T follicular helper cell (primary cell): Measurements from ENCODE around the gene SLC39A9.

Source experiments
- DNase-seq: peaks from one replicate; pipeline ENCODE4 v3.0.0-alpha.2; 2020; ENCODE audit warnings: low read depth
- total RNA-seq, 2 experiments: gene quantifications; one replicate each; lab custom pipeline; 2026; lab: John Stamatoyannopoulos, UW

SLC39A9 gene, protein sequence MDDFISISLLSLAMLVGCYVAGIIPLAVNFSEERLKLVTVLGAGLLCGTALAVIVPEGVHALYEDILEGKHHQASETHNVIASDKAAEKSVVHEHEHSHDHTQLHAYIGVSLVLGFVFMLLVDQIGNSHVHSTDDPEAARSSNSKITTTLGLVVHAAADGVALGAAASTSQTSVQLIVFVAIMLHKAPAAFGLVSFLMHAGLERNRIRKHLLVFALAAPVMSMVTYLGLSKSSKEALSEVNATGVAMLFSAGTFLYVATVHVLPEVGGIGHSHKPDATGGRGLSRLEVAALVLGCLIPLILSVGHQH
- total RNA-seq: 79.5 to 120 reads per million in 2 experiments

DNA sequence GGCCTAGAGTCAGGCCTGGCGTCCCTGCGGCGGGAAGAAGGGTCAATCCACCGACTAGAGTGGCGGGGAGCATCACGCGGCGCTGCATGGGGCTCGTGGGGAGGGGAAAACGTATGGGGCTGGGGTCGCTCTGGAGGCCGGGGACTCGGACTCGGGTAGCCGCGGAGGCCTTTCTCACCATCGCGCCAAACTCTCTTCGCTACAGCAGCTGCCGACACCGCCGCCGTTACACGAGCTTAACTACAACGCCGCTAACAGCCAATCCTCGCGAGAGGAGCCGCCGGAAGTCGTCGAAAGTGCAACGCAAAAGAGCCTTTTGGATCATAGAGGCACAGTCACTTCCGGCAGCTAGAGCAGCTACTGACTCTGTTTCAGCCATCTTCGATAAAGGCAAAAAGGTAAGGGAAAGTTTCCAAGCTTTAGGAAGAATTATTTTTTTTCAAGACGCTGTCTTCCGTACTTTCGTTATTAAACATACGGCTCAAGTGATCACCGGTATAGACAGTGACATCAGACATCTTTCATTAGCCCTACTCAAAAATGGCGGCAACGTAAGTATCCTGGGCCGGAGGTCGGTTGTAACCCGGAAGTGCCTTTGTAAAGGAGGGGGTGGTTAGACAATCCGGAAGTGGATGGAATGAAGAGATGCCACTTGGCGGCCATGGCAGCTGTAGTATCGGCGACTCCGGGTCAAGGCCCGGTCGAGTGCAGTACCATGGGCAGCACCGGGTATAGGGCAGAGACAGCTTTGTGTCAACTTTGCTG, at the start of gene SLC39A9, which contains the start of gene ERH:
Gene SLC39A9, plus strand, starts transcription at position 640 of the 765 bp plus-strand sequence. CDS start 678 bp downstream, outside the sequence.
Gene ERH, minus strand, starts transcription at position 247 of the 765 bp plus-strand sequence. Its CDS starts 66 bp downstream, at position 181.
- peak; percentile 95 for DNase-seq

- DNase-seq: no peak
Observed at GRCh38 chr14:69349091-69349777, 49.3 kb upstream of the SLC39A9 start.

- no peak for DNase-seq
Observed at GRCh38 chr14:69350892-69351291, 47.6 kb upstream of the SLC39A9 start.

- no peak for DNase-seq
Observed at GRCh38 chr14:69351385-69351784, 47.1 kb upstream of the SLC39A9 start.

- no peak for DNase-seq
Observed at GRCh38 chr14:69351911-69352310, 46.6 kb upstream of the SLC39A9 start.

DNA sequence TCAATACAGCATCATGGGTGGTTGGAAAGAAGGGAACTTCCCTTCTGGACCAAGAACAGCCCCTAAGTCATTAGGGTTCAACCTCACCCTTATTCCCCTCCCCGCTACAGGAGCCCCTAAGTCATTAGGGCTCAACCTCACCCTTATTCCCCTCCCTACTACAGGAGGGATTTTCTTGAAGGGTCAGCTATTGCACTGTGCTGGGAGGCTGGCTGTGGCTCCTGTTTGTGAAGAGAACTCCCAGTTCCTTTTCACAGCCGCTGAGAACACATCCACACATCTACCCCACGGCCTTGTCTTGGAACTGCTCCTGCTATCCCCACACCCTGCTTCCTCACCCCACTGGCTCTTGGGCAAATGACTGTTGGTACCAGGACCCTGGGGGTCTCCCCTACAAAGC, 45.3 kb upstream of the SLC39A9 start:
- no peak for DNase-seq

DNA sequence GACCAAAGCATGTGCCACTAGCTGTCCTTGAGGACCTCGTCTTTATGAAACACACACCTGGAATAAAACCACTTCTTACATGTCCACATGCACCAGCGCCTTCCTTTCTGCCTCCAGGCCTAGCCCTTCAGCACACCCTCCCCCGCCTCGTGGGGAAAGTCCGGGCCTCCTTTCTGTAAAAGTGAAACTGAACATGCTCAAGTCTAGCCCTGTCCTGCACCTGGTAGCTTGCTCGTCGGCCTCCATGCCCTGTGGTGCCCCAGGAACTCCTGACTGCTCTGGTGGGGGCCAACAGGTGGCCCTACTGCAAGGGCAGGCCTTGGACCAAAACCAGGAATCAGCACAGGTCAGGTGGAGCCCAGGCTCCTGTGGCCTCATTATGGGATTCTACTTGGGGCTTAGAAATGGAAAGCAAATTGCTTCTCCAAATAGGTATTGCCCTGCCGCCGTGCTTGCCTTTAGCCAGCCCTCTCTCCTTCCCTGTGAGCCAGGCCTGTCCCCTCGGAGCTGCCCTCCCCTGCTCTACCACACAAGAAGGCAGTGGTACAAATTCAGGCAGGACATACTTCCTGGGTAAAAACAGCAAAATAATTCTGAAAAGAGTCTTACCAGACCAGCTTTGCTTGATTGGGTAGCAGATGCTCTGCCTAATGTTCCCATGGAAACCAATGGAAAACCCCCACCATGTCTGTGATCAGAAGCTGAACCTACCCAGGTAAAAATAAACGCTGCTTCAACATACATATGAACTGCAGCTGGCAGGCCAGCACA, 43.9 kb upstream of the SLC39A9 start:
- peak; percentile 15 for DNase-seq

- DNase-seq: no peak
Observed at GRCh38 chr14:69355154-69355597, 43.3 kb upstream of the SLC39A9 start.

DNA sequence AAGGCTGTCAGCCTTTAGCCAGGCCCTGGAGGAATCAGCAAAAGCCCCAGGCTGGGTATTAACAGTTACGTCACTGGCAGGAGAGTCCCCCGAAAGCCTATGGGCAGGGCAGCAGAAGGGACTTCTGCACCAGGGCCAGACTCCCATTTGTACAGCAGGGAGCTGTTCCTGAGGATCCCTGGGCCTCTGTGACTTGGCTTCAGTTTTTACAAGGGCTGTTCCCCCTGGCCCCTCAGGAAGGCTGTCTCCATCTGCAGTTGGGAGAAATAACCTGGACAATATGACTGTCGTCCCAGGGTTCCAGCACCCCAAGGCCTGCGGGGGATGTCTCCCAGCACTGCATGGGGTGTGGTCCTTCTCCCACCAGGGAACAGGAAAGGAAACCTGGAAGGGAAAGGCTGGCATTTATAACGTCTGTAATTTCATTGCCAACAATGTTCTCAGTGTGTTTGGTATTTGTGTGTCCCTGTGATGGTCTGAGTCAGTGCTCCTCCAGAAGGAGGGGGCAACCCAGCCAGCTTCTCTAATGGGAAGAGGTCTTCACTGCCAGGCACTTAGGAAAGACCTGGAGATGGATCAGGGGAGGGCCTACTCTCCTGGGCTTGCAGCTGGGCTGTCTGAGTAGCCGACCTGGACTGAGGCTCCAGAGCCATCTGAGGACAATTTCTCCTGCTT, 42.7 kb upstream of the SLC39A9 start:
- no peak for DNase-seq

DNA sequence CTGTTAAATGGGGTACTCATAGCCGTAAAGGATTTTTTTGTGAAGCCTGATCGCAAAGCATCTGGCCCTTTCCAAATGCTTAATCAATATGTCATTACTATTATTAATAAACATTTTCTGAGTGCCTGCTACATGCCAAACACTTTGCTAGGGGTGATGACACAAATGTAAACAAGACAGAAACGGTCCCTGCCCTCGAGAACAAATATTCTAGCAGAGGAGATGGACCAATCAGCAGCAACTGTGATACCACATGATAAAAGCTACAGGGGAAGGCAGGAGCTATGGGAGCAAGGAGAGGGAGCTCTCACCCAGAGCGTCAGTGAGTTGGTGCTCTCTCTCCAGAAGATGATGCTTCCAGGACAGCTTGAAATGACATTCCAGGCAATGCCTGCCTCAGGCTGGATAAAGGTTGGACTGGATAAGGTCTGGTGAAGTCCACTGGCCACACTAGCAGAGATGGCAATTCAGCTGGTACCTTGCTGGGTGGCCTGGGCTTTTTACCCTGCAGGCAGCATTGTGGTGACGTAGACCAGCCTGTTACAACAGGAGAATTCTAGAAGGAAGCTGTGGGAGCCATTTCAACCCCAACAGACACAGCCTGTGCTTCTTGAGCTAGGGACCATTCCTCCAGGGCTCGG, 41.5 kb upstream of the SLC39A9 start:
- DNase-seq: no peak

- no peak for DNase-seq
Observed at GRCh38 chr14:69357544-69358200, 40.8 kb upstream of the SLC39A9 start.

- no peak for DNase-seq
Observed at GRCh38 chr14:69358233-69358963, 40.1 kb upstream of the SLC39A9 start.

DNA sequence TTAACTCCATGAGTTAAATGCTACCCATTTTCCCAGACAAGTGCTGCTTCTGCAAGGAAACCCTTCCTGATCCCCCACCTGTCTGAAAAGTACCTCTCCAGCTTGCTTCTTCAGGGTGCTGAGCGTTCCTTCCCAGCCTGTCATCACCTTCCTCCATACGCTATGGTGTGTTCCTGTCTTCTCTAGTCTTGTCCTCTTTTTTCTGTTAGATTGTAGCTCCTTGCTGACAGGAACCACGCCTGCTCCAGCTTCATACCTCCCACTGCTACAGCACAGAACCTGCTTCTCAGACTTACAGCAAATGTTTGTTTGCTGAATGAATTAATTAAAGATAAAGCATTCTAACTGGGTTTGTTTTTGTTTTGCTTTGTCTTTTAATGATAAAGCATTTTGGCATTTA, 39.5 kb upstream of the SLC39A9 start:
- no peak for DNase-seq

DNA sequence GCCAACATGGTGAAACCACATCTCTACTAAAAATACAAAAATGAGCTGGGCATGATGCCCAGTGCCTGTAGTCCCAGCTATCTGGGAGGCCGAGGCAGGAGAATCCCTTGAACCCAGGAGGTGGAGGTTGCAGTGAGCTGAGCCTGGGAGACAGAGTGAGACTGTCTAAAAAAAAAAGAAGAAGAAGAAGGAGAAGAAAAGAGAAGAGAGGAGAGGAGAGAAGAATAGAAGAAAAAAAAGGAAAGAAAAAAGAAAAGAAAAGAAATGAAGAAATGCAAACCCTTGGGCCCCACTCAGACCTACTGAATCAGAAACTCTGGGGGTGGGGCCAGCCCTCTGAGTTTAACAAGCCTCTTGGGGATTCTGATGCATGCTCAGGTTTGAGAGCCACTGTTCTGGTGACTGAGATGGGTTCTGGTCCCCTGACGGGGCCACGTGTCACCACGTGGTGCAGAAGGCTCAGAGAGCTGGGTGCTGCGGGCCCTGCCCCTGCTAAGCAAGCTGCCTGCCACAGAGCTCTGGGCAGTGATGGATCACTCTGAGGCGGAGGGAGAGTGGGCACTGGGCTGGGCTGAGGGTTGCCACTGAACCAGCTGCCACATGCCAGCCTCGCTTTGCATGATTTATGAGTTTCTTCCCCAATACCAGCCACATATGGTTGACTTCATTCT, 37.9 kb upstream of the SLC39A9 start:
- DNase-seq: no peak

DNA sequence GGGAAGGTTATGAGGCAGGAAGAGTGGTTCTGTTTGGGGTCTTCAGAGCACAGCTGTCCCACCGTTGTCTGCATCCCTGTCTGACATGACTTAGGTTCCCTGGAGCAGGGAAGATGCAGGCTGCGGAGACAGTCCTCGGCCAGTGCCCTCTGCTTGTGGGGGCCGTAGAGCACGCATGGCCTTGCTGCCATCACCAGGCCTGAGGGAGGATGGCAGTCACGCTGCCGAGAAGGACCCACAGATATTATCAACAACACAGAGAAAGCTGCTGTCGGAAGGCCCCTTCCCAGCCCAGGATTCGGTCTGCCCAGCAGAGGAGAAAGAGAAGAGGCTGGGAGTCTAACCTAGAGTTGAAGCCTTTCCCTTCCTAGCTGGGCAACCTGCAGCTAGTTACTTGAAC, 35.4 kb upstream of the SLC39A9 start:
- no peak for DNase-seq

DNA sequence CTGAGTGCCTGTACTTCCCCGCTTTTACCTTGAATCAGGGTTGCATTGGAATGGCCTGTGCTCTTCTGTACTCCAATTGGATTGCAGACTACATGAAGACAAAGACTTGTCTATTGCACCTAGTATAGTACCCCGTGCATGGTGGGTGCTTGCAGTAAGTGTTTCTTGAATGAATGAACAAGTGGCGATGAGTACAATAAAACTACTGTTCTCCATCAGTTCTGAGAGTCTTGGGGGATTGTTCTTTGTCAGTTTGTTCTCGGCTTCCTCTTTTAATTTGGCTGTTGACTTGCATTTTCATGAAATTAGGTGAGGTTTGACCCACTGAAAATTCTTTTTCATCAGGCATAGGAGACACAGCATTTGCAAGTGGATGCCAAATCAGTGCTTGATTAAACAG, 34.5 kb upstream of the SLC39A9 start:
- no peak for DNase-seq

GRCh38 chr14:69364378-69364777, 34.1 kb upstream of the SLC39A9 start:
- no peak for DNase-seq

GRCh38 chr14:69366069-69366468, 32.4 kb upstream of the SLC39A9 start:
- DNase-seq: no peak

- DNase-seq: no peak
Observed at GRCh38 chr14:69366761-69367160, 31.7 kb upstream of the SLC39A9 start.
